Ecto neural progenitor cell (in vitro differentiated cells): ENCODE measurements around the gene SNRPA1.
"Not testable (repeated sequence)": the region's sequence is repeated elsewhere in the genome, so short reads cannot be mapped to it uniquely, and the experiment has no call there.

Experiments
- DNase-seq: peaks from one replicate; pipeline ENCODE4 v3.0.0-alpha.2; 2018; ENCODE audit warnings: low spot score

Gene SNRPA1

DNA sequence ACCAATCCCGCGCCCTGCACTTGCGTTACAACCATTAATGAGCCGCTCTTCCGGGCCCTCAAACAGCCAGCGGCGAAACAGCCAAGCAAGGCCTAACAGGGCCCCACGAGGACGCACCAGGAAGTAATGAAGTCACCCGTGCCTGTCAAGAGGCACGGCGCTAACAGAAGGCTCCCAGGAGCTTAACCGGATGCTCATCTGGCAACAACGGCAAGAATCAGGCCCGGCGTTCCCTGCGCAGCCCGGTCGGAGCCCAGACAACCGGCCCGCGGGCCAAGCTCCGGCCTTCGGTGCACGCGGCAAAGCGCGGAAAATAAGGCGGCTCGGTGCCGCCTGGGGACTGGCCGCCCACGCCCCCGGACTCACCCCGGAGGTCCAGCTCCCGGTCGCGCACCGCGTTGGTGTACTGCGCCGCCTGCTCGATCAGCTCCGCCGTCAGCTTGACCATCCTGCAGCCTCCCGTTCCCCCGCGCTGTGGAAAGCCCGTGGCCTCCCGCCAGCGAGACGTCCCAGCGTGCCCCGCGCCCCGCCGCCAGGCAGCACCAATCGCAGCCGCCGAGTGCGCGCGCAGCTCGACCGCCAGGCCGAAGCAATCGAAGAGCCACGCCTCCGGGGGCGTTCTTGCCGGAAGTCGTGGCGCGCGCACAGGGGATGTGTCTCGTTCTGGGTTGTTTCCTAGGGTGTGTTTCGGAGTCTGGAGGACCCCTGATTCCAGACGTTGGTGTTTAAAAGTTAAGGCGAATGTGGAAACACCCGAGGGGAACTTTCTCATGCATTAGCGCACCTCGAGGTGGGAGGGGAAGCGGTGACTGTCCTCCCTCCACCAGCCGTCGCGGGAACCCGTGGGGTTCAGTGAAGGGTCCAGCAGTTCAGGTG is at the start of gene SNRPA1:
TSS of gene SNRPA1 (minus strand) at position 518 of the 876 bp plus-strand sequence. CDS start at position 448, 70 bp downstream.
- DNase-seq, result peak; percentile 97

GRCh38 chr15:101342056-101342455 is 47.0 kb upstream of the SNRPA1 start:
- DNase-seq, result no peak

DNA sequence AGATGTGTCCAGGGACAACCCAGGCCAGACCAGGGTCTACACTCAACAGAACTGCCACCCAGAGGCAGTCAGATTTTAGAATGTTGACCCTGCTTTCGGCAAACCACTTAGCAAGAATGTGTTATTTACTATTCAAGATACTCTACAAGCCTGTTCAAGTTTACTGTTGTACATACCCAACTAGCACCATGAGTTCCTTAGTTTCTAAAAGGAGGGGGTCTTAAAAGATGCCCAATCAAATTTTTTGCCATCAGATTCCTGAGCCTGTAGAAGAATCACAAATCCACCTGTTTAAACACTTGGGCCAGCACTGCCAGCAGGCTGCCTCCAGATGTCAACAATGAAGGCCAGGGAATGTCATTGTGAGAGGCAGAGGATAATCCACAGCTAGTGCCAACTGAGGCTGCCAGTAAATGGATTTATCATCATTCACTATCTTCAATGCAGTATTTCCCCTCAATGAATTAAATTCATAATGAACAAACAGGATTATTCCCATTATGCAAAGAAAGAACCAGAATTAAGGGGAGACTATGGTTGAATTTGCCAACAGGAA is 43.5 kb upstream of the SNRPA1 start:
- no peak for DNase-seq

DNA sequence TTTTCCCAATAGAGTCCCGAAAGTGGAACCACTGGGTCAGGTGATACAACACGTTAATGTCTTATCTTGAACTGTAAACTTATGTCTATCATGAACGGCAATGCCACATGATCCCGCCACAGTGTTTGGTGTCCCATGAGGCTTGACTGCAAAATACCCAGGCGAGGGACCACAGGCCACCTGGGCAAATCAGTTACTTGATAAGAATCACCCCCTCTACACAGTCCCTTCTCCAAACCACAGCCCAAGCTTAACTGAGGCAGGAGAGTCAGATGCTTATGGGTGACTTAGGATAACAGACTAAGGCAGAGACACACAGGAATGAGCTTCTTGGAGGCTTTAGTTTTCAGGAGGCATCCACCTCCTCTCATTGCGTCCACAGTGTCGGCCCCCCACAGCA is 42.9 kb upstream of the SNRPA1 start:
- DNase-seq, result no peak

DNA sequence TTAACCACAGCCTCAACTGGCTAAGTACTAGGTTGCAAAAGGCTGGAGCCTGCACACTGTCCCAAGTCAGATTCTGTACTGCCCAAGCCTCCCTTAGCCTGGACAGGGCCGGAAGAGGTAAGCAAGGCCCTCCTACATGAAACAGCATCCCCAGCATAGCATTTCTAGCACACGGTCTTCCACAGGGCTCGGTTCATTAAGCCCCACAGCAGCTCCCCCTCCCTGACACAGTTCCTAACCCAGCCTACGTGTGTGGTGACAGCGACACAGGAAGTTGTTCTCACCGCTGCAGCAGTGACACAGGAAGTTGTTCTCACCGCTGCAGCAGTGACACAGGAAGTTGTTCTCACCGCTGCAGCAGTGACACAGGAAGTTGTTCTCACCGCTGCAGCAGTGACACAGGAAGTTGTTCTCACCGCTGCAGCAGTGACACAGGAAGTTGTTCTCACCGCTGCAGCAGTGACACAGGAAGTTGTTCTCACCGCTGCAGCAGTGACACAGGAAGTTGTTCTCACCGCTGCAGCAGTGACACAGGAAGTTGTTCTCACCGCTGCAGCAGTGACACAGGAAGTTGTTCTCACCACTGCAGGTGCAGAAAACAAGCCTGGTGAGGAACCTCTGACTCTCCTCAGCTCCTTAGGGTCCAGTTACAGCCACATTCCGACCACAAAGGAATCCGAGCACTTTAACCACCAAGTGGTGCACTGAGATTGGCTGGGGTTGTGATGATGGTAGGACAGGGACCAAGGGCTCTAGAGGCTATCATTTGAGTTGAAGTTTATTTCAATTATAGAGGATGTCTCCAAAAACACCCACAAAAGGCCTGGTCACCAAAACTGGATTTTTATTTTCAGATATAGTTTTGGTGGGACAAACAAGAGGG is 39.1 kb upstream of the SNRPA1 start:
- DNase-seq, result not testable (repeated sequence)

GRCh38 chr15:101332061-101332467 is 37.0 kb upstream of the SNRPA1 start:
- no peak for DNase-seq

- DNase-seq, result no peak
Measured at GRCh38 chr15:101329867-101330380, 34.9 kb upstream of the SNRPA1 start.

DNA sequence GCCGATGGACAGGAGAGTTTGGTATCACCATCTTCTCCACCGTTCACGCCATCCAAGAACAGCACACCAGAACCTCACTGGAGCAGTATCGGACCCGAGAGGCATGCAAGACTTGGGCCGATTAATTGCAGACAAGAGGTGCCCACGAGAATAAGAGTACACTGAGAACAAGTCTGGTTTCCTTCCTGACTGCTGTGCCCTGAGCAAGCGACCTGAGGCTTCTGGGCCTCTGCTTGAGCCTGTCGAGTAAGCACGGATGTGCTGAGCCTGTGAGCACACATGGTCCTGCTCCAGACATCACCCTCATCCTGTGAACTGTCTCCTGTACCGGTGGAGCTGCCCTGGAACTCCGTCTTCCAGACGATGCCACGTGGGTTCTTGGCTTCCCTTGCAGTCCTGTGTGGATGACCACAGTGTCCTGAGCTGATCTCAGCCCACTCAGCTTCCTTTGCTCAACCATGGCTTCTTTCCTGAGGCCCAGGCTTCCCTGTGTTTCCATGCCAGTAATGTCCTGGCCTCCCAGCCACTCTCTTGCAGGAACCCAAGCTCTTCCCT is 34.3 kb upstream of the SNRPA1 start:
- DNase-seq, result no peak

GRCh38 chr15:101328001-101328400 is 33.0 kb upstream of the SNRPA1 start:
- no peak for DNase-seq

DNA sequence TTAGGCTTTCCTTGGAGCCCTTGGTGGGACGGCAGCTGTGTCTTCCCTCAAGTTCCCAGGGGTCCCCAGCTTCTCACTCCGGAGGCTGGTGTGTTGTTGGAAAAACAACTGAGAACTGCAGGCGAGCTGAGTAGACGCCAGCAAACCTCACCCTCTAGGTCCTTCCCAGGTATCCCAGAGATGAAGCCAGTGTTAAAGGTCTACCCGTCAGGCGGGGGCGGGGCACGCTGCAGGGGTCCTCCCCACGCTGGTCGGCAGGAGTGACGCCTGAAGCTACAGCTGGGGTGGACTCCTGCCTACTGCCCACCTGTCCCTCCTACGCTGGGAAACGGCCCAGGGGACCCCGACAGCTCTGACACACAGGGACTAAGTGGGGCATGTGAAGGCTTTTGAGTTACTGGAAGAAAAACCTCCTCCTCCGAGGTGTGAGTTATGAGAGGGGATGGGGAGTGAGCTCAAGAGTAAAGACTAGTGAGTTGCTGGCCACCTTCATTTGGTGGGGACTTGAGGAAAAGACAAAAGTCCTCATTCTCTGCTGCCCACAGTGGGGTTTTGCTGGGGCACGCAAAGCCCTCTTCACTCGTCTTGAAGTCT is 32.2 kb upstream of the SNRPA1 start:
- DNase-seq, result no peak

DNA sequence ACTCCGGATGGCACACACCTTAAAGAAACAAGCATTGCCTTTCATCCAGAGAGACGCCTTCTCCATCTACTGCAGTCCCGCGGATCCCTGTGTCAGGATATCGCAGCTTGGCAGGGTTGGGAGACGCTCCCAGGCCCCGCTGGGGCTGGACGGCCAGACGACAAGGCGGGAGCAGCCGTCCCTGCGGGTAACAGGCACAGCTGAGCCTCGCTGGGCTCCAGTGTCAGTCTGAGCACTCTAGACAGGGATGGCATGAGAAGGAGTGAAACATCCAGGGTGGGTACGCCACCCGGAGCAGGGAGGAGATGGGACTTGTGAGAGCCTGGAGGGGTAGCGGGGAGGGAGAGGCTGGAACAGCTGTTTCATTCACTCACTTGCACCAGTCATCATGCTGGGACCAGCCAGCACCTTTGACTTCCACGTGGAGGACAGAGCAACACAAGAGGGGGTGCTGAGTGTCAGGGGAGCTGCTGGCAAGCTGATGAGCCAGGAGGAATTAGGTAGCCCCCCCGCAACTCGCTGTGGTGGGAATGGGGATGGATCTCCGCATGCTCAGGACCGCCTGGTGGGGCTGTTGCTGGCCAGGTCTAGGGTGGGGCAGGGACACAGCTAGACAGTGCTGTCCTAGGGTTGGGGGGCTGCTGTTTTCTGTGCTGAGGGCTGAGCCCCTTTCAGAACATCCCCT is 31.6 kb upstream of the SNRPA1 start:
- no peak for DNase-seq

DNA sequence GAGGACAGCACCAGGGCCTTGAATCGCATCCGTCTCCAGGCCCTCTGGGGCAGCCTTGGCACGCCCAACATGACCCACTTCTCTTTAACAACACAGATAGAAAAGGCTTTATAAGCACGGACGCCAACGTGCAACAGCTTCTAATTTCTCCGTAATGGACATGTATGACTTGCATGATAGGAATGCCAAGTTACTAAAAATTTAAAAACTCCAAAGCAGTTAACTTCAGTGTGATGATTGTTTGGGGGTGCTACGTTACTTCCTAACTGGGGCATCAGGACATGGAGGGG is 30.9 kb upstream of the SNRPA1 start:
- no peak for DNase-seq

GRCh38 chr15:101325263-101326025 is 30.4 kb upstream of the SNRPA1 start:
- DNase-seq, result no peak

DNA sequence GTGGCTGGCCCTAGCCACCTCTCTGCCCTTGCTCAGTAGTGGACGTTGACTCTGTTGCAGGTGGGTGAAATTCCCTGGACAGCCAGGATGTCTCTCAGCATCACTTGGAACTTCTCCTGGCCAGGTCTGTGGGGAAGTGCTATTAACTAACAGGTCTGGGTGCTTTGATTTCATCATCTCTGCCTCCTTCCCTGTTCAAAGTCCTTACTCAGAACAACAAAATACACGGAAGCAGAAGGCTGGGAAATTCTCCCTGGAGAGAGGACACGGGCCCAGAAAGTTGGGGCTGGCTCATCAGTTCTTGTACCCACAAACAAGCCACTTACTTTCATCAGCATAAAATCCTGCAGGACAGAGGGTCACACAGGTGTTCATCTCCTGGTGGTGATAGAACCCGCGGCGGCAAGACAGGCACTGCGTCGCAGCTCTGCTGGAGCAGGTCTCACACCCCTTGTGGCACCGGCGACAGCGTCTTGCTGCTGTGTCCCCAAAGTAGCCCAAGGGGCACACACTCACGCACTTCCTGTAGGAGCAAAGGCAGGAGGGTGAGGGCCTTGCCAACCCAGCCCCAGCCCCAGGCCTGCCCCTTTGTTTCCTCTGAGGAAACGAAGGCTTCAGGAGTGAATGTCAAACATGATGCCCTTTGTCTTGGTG is 29.6 kb upstream of the SNRPA1 start:
- no peak for DNase-seq

DNA sequence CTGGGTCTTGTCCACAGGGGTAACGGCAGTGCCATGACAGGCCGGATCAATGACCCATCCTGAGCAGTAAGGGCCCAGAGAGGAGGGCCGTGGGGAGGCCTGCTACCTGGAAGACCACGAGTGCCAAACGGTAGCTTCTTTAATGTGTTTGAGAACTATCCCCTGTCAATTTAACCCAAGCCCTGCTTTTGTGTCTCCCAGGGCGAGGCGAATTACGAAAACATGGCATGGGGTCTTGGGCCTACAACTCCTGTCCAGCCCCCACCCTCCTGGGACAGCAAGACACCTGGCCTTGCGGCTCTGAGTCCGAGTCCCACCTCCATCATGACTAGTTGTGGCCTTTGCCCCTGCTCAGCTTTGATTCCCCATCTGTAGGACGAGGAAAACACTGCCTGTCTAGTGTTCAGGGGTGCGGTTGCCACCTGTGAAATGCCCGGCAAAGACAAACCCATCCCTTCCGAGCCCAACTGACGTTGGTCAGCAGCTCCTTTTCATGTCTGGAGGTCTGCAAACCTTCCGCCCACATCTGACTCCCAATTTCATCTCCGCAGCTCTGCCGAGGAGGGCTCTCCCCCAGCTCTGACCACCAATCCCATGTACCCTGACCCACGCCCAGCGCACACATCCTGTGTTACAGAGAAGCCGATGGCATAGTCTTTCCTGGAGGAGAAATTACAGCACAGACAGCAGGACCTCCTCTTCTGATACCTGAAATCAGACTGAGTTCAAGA is 28.9 kb upstream of the SNRPA1 start:
- DNase-seq, result no peak

GRCh38 chr15:101322854-101323477 is 27.9 kb upstream of the SNRPA1 start:
- no peak for DNase-seq

DNA sequence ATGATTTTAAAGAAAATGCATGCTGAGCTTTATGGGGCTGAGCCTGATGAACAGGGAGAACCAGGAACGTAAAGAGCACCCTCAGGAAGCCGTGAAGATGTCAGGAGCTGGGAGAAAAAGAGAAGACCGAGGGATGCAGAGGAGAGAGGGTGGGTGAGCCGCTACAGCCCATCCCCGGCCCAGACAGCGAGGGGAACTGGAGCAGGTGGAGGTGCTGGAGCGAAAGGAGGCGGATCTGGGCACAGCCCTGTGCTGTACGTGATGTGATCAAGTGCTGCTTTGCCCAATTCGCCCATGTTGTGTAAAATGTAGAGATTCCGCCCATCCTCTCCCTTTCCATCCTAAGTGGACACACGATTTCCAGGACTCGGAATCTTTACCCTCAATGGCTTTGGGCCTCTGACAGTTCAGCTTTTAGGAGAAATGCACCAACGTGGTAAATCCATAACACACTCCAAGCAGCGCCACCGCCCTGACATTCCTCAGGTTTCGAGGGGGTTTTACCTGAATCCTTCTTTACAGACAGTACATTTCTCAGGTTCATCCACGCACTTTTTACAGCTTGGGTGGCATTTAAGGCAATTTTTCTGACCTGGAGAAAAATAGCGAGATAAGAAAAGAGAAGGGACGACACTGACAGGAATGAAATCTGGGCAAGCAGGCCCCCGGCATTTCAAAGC is 27.1 kb upstream of the SNRPA1 start:
- no peak for DNase-seq

GRCh38 chr15:101320501-101321052 is 25.5 kb upstream of the SNRPA1 start:
- no peak for DNase-seq
